ENCODE measurements around the gene ATP11A.

ATP11A gene

GRCh38 chr13:112899281-112900225, 209.7 kb downstream of the ATP11A start:
- no peak for DNase-seq

GRCh38 chr13:112900226-112900600, 210.4 kb downstream of the ATP11A start:
- DNase-seq, result no peak

GRCh38 chr13:112900691-112901091, 210.9 kb downstream of the ATP11A start:
- DNase-seq, result no peak

DNA sequence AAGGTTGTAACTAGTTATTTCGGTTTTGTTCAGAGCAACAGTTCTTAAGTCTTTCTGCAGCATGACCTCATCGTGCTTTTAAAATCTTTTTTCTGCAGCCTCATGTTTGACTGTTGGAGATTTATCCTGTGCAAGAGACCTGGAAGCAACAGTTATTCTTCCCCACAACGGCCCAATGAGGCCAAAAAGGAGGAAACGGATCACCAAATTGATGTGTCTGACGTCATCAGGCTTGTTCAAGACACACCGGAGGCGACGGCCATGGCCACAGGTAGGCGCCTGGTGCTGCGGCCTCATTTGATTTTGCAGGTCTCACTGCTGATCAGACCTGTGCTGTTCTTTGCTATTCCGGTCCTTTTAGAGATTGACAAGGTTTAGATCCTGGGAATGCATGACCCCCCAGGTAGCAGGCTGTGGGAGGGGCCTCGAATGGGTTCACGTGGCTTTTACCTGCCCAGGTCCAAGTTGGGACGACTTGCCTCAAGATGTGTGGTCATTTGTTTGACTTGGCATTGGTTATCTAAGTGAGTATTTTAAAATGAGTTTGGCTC, 212.3 kb downstream of the ATP11A start:
- DNase-seq, result no peak

GRCh38 chr13:112902669-112903068, 212.8 kb downstream of the ATP11A start:
- no peak for DNase-seq

- DNase-seq, result no peak
These were observed 213.3 kb downstream of the ATP11A start for GRCh38 chr13:112903071-112903577.

DNA sequence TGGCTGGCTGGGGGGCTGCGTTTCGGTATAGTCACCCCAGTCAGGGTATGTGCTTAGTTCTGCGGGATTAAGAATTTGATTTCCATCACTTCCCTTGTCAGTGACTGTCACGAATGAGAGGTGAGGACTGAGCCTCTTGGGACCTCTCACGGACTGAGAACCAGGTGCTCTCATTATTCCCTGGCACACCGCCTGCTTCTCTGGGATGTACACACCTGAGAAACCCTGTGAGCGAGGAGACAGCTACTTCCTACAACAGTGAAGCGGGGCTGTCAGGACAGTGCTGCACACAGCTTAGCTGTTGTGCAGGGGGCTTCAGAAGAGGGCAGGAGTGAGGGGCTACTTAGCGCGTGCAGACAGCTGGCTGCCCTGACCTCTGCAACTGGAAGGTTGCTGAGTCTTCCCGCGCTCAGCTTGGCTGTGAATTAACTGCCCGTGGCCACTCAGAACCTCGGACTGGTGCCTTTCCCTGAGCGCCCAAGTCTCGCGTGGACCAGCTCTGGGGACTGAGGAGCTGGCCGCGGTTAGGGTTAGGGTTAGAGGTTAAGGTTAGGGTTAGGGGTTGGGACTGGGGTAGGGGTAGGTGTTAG, 213.9 kb downstream of the ATP11A start:
- no peak for DNase-seq

- no peak for DNase-seq
These were observed 214.7 kb downstream of the ATP11A start for GRCh38 chr13:112904436-112904960.

DNA sequence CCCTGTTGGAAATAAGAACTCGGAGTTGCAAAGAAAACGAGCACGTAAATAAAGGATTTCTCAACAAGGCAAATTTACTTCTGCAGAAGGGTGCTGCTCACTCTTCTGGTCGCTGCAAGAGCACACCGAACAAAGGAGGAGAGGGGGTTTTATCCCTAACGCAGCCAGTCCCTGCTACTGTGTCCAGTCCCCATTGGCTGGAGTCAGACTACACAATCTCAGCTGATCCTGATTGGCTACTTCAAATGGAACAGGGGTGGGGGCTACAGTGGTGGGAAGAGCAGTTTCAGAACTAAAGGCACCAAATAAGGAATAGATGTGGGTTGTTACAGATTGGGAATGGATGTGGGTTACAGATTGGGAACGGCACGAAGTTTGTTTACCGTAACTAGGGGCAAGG, 215.2 kb downstream of the ATP11A start:
- no peak for DNase-seq

DNA sequence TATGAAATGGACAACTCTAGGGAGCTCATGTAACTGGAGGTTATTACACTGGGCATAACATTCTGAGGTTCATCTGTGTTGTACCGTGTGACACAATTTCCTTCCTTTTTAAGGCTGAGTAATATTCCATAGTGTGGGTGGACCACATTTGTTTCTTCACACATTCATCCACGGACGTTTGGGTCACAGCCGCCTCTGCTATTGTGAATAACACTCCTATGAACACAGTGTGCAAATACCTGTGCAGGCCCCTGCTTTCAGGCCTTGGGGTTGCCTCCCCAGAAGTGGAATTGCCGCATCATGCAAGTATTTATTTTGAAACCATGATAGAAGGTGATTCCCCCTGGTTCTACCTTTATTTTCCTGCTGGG, 215.8 kb downstream of the ATP11A start:
- no peak for DNase-seq

DNA sequence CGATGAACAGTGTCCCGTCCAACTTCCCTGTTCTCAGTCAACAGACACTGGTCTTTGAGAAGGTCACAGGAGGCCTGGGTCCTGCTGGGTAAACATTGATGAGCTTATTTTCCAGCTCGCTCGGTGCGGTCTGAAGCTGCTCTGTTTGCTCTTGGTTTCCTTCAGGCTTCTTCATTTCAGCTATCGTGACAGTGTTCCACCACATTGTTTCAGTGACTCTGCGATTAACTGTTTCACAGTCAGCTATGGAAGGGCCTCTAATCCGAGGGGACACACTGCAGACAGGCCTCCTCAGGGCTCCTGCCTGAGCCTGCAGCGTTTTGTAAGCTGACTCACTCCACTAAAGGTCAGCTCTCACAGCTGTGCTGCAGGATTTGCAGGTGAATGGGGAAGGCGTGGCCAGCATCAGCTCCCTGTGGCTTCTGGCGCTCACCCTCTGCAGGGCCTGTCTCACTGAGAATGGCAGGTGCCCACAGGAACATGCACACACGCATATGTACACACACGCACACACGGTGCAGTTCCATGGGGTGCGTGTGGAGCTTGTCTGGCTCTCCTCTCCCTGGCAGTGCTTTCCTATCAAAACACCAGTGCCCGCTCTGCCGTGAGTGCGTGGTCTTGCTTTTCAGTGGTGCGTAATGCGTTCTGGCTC, 216.3 kb downstream of the ATP11A start:
- no peak for DNase-seq

DNA sequence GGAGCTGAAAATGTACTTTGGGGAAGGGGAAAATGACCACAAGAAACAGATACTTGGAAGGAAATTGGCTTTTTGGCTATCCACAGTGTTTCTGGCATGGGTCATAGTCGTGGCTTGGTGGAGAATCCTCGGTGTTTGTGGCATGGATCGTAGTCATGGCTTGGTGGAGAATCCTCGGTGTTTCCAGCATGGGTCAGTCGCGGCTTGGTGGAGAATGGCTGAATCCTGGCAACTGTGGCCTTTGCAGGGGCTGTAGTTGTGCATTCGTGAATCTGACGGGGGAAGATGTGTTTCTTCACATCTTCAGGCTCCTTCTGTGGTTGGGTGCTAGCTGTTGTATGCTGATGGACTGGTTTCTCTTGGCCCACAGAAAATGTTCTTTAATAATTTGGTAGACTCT, 217.4 kb downstream of the ATP11A start:
- no peak for DNase-seq

GRCh38 chr13:112907871-112908331, 218.1 kb downstream of the ATP11A start:
- no peak for DNase-seq

GRCh38 chr13:112908342-112908741, 218.5 kb downstream of the ATP11A start:
- no peak for DNase-seq

GRCh38 chr13:112910016-112910415, 220.2 kb downstream of the ATP11A start:
- DNase-seq, result no peak

GRCh38 chr13:112910616-112911280, 220.9 kb downstream of the ATP11A start:
- no peak for DNase-seq

DNA sequence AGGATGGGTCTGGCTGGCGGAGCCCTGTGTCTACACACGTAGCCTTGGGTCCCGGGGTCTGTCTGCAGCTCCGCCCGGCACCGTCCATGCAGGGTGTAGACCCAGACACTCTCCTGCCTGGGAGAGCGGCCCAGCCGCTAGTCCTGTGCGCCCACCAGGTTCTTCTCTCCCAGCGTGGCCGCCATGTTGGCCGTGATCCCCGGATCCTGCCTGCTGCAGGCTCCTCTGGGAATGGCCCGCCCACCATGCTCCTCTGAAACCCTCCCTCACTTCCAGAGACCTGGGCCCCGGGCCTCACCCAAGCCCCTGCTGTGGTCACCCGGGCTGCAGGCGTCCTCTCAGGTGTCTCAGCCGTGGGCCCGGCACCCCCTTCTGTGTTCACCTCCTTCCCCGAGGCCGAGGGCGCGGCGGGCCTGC, 221.5 kb downstream of the ATP11A start:
- no peak for DNase-seq

GRCh38 chr13:112911883-112912282, 222.0 kb downstream of the ATP11A start:
- no peak for DNase-seq

DNA sequence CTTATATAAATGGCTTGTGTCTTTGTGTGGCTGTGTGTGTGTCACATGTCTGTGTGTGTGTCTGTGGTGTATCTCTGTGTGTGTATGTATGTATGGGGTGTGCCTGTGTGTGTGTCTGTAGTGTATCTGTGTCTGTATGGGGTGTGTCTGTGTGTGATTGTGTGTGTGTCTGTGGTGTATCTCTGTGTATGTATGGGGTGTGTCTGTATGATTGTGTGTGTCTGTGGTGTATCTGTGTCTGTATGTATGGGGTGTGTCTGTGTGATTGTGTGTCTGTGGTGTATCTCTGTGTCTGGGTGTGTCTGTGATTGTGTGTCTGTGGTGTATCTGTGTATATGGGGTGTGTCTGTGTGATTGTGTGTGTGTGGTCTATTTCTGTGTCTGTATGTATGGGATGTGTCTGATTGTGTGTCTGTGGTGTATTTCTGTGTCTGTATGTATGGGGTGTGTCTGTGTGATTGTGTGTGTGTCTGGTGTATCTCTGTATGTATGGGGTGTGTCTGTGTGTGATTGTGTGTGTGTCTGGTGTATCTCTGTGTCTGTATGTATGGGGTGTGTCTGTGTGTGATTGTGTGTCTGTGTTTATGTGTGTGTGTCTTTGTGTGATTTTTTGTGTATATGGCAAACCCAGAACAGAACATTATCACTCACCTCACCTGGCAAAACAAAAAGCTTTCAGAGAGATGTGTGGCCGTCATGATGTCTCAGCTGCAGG, 223.0 kb downstream of the ATP11A start:
- DNase-seq, result no peak

- DNase-seq, result no peak
These were observed 226.5 kb downstream of the ATP11A start for GRCh38 chr13:112916296-112916695.

DNA sequence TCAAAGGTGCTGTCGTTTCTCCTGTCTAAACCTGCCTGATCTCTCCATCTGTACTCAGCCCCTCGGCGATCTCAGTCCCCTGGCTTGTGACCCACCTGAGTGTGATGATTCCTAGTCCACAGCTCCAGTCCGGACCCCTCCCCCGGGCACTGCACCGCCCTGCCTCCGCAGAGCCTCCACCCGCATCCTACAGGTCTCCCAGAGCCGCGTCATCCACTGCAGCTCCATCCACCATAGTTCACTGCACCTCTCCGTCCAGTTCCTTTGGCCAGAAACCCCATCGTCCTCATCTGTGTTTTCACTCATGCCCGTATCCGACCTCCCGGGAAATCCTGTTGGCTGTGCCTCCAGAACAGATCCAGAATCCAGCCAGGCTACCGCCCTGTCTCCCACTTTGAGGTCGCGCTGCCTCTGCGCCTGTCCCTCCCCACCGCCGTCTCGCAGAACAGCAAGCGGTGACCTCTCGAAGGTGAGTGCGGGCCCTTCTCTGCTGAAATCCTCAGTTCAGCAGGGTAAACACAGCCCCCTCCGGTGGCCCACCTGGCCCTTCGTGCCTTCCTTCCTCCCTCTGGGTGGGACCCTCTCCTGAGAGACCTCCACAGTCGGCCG, 227.3 kb downstream of the ATP11A start:
- no peak for DNase-seq

Data from NCI-H1092 (cell line).